NCI-H2107 (cell line): ENCODE results near the gene PHF19.

ENCODE experiments used
- DNase-seq: peaks from one replicate; lab custom pipeline; 2025; lab: John Stamatoyannopoulos, UW

Gene PHF19

DNA sequence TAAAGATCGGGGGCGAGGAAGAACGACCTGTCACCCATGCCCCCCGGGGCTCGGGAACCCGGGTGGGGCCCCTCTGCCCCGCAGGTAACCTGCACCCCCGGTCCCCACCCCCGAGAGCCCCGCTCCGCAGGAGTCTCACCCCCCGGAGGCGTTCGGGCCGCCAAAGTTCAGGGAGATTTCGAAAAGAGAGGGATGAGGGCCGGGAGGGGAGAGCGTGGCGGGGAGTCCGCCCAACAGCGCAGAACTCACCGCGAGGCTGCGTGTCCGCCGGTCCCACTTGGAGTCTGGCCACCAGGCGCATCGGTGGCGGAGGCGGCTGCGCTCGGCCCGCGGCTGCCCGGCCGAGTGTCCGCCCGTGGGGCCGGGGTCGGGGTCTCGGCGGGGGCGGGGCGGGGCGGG, at the start of gene PHF19:
Gene PHF19, minus strand, starts transcription at position 347 of the 399 bp plus-strand sequence. CDS start 2,447 bp downstream, outside the sequence.
- no peak for DNase-seq

DNA sequence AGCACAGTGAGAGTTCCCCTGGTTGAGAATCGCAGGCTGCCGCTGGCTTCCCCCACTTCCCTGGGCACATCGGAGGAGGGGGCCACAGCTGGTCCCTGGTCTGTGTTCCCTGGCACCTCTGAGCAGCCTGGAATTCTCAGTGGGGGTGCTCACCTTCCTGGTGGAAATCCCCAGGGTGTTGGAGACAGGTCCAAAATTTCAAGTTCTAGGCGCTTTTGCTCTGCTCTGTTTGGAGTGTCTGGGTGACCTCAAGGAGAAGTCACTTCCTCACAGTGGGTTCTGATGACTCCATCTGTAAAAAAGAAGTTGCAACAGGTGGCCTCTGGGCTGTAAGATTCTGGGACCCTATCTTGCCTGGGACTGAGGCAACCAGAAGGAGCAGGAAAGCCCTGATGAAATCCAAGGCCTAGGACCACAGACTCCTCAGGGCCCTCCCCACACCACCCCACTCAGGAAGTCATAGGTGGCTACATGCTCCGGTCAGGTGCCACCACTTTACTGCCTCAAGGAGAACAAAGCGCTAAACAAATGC, 49.5 kb upstream of the PHF19 start, which contains the start of gene TRAF1:
Gene TRAF1, minus strand, starts transcription at position 400 of the 532 bp plus-strand sequence. CDS start 721 bp downstream, outside the sequence.
- no peak for DNase-seq

DNA sequence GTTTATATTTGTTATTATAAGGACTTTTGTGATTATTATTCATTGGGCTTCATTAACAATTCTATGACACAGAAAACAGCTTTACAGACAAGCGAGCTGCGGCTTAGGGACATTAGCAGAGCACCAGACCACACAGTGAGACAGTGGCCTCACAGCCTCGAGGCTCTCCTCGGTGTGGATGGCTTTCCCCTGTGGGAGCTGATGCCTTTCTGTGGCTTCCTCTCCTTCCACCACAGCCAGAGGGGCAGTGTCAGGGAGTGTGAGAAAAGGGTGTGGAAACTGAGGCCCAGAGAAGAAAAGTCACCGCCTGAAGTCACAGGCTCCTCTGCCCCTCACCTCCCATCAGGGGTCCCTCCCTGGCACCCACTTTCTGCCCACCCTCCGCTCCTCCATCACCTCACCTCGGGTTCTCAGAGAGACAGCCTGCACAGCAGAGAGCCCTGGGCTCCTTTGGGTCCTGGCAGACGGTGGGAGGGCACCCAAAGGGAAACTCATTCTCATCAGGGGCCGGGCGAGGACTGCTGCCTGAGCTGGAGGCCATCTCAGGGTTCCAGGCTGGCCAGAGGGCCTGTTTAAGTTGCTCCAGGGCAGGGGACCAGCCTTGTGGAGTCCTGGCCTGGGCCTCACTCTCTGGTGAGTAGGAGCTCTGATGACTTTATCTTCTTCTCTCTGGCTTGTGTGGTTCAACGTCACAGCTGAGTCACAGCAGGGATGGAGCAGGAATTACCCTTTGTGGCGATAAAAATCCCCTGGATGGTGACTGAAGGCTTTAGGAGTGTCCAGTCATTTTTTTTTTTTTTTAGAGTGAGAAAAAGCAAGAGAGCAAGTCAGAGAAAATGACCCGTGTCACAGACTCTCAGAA, 48.8 kb upstream of the PHF19 start:
- DNase-seq: no peak

DNA sequence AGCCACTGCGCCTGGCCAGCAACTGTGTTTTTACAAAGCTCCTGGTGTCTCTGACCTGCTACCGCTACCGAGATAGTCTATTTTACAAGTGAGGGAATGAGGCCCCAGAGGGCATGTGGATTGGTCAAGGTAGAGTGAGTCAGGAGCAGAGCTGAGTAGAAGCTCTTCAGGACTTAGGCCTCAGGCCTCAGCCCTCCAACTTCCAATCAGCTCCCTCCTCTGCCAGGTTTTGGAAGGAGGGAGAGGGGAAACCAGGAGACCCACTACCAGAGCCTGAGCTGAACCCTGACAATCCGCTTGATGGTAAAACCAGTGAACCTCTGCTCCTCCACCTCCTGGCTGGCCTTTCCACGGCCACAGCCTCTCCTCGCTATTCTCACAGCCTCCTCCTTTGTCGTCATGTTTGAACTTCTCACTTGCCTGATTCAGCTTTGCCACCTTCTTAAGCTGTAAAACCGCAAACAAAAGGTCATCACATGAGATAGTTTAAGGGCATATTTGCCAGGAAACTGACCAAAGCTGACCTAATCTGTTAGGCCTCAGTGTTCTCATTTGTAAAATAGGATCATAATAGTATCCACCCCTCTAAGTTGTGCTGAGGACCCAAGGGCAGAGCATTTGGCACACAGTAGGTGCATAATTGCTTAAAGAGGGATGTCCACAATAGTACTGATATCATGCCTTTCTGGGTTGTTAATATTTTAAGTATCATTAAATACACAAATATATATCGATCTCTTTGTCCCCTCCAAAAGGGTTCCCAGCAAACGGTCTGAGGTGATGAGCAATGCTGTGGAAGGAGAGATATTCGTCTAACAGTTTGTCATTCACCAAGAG, 47.9 kb upstream of the PHF19 start:
- DNase-seq: no peak

DNA sequence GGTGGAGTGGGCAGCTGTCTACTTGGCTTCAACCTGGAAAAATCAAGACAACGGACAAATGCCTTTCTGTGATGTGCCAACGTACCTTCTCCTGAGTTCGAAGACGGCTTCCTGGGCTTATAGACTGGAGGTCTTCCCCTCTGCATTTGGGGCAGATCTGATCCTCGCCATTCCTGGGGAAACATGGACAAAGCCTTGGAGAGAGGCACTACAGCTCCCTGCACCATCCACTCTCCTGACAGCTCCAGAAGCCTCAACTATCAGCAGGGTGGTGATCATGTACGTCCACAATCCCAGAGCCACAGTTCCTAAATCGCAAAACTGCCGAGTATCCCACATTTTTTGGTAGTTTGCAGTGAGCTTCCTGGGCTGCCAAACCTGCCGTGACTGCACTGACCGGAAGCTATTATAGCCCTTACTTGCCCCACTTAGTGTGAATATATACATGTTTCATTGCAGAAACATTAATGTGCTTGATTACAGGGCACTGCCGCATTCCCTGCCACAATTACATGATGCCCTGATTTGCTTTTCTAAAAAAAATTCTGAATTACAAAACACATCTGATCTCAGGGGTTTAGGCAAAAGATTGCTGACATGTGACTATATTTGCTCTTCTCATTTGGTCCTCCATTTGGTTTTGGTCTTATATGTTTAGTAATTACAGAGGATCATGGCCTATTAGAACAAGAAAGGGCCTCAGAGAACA, 46.8 kb upstream of the PHF19 start:
- DNase-seq: no peak

DNA sequence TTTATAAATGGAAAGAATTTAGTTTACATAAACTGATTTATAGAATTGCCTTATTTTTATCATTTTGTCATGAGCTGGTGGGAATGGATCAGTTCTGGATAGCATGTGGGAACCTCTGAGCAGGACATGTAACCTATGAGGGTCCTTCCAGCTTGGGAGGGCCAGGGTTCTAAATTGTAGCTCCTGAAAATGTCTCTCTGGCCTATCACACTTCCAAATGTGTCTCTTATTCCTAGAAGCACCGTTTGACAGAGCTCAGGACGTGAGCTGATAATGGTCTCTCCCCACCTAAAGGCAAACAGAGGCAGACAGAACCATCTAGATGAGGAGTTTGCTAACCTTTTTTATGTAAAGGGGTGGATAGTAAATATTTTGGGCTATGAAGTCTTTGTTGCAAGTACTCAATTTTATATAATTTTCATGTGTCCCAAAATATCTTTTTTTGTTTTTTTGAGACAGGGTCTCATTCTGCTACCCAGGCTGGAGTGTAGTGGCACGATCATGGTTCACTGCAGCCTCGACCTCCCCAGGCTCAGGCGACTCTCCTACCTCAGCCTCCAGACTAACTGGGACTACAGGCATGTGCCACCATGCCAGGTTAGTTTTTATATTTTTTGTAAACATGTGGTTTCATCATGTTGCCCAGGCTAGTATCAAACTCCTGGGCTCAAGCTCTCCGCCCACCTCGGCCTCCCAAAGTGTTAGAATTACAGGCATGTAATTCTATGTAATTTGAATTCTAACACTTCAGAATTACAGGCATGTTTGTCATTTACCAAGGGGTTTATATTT, 45.6 kb upstream of the PHF19 start:
- no peak for DNase-seq

DNA sequence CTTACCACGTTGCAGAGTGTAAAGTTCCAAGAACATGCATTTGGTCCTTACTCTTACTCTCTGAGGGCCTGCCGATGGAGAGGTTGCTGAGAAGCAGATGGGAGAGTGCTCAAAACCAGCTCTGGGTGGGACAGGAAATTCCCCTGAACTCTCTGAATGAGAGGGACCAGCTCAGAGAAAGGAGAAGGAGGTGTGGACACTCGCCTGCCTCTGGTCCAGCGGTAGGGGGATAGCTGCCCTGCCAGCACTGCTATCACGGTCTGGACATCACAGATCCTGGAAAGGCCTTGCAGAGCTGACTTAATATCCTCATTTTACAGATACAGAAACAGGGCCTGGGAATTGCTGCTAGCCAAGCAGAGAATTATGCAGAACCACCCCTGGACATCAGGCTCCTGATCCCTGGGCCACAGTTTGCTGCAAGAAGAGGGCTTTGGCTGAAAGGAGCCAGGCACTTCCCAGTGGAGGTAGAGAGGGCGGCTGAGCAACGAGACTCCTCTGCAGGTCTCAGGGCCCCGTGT, 44.7 kb upstream of the PHF19 start:
- no peak for DNase-seq

DNA sequence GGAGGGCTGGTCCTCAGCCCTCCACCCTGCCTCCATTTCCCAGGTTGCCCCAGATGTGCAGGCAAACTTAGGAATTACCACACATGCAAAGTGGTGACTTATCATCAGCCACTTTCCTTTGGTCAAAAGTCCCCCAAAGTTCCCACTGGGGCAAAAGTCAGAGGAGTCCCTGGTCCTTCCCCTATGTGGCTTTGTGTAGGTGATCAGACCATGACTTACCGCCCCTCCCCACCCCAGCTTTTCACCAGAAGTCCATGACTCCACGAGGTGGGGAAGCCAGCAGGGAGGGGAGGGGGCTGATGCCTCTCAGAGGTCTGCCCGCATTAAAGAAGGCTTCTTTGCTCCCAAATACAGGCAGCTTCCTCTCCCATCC, 43.8 kb upstream of the PHF19 start:
- no peak for DNase-seq

DNA sequence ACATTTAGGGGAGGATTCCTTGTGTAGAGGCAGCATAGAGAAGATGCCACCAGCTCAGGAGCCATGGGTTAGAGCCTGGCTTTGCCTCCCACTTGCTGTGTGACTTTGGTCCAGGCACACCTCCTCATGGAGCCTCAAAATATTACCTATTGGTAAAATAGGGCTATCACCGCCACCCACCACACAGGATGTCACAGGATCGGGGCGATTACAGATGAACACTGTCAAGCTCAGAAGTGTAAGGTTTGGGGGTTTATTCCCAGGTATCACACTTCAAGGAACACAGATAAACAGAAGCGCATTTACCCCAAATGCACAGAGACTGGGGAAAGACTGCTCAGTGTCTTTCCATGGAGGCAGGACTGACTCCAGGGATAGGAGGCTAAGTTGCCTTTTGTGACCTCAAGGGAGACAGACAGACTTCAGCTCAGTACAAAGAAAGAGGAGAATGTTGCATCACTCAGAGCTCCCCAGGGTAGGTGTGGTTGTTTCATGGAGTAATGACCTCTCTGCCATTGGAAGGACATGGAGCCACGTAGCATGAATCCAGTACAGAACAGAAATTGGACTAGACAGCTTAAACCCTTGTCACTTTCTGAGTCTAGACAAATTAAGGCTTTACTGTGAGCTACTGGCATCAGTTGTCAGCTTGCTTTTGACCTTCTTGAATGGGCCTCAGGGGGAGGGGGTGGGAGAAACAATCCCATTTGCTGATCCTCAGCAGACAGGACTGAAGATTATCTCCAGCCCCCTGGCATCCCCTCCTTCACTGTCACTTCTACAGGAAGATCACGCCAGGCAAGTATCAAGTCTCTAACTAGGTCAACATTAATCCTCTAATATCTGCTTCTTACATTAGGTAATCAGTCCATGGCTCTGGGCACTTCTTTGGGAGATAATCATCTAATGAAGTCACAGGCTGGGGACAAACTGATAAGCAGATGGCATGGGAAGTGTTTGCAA, 43.1 kb upstream of the PHF19 start:
- no peak for DNase-seq

DNA sequence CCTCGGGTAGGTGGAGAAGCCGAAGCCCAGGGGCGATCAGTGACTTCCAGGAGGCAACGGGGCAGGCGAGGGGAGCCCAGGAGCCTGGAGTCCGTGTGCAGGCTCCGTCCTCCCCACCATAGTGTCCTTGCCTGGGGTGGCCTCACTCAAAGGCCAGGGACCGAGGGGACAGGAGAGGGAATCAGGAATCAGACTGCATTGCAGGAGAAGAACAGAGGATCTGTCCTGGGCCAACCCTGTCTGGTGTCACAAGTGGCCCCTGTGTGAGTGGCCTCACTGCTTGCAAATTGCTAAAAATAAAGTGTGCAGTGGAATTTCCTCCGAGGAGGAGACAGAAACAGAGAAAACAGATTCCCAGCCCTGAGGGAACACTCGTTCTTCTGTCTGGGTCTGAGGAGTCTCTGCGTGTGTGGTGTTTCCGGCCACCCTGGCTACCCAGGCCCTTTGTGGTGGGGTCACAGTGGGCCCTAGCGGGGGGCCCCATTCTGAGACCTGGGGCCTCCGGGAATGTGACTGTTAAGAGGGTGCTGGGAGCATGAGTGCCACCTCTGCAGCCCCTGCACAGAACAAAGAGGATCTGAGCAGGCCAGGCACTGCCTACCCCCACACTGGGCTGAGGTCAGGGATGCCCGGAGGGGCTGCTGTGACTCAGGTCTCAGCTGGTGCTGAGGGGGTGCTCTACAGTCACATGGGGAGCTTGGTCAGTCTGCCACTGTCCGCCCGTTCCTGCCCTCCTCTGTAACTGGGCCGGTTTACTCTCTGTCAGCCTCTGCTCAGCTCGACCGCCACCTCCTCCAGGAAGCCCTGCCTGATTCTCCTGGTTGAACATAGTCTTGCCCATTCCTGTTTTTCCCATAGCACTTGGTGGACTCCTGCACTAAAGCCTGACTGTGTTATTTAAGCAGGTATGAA, 42.2 kb upstream of the PHF19 start:
- DNase-seq: no peak

DNA sequence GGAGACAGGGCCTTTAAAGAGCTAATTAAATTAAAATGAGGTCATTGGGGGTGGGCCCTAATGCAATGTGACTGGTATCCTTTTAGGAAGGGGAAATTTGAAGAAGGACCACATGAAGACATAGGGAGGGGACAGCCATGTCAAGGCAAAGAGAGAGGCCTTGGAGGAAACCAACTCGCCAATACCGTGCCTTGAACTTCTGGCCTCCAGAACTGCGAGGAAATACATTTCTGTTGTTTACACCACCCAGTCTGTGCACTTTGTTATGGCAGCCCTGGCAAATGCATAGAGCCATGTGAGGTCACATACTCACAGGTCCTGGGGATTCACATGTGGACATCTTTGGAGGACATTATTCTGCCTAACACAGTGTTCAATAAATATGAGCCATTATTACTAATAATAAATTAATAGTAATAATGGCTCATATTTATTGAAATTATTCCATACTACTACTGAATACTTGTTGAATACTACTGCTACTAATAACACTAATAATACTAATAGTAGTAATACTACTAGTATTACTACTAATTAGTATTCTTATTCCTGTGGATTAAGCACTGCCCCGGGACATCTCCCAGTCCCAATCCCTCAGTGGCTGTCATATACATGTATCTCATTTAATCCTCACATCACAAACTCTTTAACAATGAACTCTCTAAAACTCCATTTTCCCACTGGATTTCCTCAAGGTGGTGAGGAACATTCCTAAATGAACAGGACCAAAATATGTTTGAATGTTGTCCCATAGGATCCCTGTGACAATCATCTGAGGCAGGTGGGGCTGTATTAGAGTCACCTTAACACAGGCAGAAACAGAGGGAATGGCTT, 41.2 kb upstream of the PHF19 start:
- no peak for DNase-seq

DNA sequence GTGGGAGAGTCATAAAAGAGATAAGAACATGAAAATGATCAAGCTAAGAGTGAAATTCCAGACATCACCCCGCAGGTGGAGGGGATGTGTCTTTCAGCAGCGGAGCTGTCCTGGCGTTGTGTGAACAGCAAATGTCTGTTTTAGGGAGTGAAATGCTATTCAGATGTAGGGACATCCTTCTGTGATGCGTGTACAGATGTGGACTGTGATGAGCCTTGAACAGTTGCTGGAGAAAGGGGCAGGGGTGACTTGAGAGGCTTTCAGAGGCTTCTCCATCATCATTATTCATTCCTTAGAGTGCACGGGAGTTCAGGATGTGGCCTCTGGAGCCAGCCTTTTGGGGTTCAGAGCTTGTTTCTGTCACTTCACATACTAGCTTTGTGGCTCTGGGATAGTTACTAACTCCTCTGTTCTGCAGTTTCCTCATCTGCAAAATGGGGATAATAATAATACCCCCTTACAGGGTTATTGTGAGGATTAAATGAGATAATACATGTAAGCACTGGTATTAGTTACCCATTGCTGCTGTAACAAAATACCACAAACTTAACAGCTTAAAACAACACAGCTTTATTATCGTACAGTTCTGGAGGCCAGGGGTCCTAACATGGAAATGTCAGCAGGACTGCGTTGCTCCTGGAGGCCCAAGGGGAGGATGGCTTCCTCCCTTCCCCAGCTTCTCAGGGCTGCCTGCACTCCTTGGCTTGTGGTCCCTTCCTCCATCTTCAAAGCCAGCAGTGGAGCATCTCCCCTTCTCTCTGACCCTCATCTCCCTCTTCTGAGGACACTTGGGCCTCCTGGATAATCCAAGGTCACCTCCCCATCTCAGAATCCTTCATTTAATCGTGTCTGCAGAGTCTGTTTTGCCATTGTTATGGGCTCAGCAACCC, 40.2 kb upstream of the PHF19 start:
- DNase-seq: no peak

DNA sequence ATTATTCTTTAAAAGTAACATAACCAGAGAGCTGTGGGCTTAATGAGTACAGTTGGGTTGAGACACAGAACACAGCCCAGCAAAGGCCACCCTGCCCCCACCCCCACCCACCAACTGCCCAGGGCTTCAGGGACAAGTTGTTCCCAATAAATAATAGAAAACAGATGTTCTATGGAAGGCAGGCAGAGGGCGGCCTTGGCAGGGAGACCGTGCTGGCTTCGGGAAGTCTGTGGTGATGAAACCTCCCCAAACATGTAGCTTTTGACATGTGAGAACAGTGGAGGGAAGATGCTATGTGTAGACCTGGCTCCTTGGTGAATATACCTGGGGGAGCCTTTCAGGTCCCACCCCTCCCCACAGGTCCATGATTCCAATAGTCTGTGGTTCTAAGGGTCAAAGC, 39.6 kb upstream of the PHF19 start:
- no peak for DNase-seq

DNA sequence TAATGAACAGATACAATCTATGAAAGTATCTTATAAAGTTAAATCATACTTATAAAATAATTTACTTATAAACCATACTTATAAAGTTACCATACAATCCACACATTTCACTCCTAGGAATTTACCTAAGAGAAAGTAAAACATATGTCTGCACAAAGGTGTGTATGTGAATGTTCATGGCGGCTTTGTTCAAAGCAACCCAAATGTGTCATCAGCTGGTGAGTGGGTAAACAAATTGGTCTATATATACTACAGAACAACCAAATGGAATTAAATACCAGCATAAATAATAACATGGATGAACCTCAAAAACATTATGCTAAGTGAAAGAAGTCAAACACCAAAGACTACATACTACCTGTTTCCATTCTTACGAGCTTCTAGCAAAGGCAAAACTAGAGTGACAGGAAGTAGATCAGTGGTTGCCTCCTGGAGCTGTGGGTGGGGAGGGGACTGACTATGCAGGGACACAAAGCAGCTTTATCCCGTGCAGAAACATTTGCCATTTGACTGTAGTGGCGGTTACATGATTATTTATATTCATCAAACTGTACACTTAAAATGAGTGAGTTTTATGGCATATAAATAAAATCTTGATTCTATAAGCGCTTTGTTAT, 39.0 kb upstream of the PHF19 start:
- DNase-seq: no peak

DNA sequence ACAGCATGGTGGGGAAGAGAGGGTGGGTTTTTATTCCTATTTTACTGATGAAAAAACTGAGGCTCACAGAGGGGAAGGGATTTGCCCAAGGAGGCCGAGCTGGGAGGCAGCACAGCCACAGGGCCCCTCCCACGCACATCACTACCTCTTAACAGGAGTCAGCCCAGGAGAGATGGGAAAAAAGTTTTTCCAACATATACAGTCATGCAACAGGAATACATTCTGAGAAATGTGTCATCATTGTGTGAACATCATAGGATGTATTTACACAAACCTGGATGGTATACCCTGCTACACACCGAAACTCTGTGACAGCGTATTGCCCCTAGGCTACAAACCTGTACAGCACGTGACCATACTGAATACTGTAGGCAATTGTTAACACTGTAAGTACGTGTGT, 38.0 kb upstream of the PHF19 start:
- no peak for DNase-seq

DNA sequence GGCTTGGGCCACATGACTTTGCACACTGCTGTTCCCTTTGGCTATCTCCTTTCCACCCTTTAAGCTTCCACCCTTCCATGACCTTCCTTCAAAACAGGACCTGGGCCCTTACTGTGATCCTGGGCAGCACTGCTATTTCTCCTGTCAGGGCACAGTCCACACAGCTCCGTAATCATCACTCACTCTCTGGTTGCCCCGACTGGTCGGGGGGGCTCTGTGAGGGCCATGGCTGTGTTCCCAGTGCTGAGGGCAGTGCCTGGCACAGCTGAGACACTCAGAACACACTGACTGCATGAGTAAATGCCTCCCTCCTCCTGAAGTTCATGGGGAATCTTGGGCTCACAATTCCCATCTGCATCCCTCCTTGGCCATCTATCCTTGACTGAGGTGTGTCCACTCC, 37.4 kb upstream of the PHF19 start:
- no peak for DNase-seq
